Stimulated activated CD8-positive, alpha-beta memory T cell treated with anti-CD3 and anti-CD28 coated beads, Interleukin-15, amount 100 ng/mL, for 24 hours (primary cell): ENCODE results near the gene SCGB1D4.

Source experiments
- DNase-seq: peaks from one replicate; pipeline ENCODE4 v3.0.0-alpha.2; 2020; ENCODE audit warnings: low read depth

Gene SCGB1D4

DNA sequence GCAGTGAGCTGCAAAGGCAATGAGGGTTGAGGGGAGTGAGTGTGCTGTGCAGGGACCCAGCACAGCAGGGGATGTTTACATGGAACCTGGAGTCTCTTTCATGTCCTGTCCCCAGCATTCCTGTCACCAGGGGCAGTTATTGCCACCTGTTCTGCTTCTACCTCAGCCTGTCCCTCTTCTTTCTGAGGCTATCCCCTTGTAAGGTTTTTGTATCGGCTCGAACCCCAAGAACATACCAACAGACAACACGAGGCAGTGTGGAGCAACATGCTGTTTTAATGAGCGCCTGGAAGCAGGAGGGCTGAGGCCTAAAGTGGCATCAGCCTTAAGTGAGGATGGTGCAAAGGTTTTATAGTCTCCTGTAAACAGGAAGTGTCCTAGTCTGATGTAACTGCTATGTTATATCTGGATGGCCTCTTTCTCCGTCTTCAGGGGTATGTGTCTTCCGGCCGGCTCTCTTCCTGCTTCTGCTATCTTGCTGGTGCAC lies 25.0 kb downstream of the SCGB1D4 start:
- no peak for DNase-seq

DNA sequence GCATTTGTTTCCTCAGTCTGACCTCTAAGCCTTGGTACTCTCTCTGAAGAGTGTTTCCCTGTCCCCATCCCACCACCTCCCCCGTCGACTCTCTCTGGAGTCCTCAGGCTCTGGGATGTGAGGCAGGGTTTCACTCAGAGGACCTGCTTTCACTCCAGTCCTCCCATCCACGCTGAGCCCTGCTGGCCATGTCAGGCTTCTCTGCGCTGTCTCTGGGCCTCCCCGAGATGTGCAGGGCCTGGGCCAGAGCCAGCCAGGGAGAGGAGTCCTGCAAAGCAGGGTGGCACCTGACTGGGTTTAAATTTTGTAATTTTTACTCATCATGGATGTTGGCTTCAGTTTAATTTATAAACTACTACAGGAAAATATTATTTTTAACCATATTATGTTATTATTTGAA lies 25.6 kb downstream of the SCGB1D4 start:
- DNase-seq, result no peak

DNA sequence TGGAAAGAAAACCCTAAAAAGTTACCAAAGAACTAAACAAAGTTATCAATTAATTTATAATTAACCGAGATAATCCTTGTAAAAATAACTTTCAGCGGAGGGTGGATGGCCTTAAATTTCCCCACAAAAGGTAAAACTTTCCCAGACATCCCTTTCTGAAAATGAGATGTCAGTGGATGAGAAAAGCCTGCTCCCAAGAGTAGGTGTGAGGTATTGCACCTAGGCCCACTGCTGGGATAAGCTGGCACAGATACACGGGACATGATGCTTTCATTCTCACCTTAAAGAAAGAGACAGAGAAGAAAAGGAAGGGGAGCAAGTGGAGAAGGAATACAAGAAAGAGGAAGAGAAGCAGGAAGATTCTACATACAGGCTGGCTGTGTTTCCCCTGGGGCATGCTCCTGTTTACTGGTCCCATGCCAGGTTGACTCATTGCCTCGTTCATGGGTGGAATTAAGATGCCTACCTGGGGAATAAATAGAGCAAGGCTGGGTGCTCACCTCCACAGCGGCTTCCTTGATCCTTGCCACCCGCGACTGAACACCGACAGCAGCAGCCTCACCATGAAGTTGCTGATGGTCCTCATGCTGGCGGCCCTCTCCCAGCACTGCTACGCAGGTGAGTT lies 29.1 kb downstream of the SCGB1D4 start, which contains the start of gene SCGB2A2:
Gene SCGB2A2, plus strand, starts transcription at position 505 of the 625 bp plus-strand sequence. Its CDS starts 59 bp downstream, at position 564.
- DNase-seq, result no peak

DNA sequence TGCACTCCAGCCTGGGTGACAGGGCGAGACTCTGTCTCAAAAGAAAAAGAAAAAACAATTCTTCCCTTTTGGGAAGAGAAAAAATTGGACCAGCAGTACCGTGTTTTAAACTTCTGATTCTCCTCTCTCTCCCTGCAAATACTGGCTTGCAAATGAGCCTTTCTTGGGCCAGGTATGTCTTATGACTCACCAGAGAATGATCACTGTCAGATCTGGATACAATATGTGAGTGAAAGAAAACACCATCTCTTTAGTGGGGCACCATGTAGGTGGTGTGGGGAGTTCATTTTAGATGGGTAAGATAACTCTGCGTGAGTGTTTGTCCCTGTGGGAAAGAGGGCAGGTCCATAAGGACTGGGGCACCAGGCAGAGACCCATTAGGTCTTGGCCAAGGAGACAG lies 31.3 kb downstream of the SCGB1D4 start:
- no peak for DNase-seq

DNA sequence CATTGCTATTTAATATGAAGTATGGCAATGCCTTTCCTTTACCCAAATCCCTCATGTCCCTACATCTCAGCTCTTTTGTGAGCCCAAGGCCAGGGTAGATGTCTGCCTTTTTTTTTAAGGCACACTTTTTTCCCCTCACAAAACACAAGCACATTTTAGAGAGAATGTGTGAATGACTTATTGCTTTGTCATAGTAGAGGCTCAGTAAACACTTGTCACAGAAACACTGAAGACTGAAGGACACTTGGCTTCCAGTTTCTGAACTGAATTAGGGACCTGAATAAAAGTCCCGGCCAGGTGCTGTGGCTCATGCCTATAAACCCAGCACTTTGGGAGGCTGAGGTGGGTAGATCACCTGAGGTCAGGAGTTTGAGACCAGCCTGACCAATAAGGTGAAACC lies 31.8 kb downstream of the SCGB1D4 start:
- DNase-seq, result no peak

DNA sequence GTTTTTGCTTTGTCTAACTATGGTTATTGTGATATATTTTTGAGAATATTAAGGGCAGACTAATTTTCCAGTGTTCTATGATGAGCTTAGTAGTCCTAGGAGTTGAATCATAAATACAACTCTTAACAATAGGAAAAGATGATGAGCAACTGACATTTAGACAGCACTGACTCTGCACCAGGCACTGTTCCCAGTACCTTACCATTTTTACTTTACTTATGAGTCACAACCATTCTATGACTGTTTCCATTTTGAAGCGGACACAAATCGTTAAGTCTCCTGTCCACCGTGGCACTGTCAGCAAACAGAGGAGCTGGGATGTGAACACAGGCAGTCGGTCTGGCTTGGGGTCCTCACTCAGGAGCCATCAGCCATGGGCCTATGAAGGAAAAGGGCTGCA lies 32.3 kb downstream of the SCGB1D4 start:
- DNase-seq, result no peak

DNA sequence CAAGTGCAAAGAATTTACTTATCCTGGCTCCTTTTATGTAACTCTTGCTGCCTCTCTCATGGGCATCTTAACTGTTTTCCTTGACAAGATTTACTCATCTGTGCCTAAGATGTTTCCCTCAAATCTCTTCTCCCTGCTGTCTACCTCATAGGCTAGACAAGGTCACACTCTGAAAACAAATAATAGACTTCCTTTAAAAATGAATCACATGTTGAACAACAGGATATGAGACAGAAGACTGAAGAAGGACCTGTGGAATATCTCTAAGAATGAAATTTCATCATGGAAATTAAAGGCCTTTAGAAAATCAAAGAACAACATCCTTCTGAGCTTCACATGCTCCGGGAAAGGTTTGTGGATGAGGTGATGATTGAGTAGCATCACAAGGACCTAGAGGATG lies 34.9 kb downstream of the SCGB1D4 start:
- no peak for DNase-seq

DNA sequence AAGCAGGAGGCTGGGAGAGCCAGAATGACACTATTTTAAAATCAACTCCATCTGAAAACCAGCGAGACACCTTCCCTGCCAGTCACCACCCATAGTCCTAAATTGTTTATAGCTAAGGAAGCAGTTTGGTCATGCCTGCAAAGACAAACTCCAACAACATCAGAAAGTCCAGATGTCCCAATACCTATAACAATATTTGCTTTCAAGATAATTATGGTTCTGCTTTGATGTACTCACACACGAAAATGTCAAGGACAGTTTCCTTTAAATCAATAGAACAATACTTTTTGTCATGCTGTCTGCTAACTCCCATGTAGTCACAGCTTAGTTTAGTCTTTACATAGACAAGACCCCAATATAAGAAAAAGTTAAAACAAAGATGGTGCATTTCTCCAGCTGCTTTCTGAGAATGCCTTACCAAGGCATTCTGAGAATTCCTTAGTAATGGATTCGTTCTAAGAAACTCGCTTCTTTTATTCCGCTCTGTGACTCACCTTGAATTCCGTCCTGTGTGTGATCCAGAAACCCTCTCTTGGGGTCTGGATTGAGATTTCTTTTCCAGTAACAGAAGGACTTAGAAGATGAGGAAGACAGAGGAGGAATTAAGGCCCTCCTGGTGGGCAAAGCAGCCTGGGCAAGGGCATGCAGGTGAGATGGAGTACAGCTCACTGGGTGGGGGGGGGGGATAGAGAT lies 38.5 kb downstream of the SCGB1D4 start:
- DNase-seq, result no peak

DNA sequence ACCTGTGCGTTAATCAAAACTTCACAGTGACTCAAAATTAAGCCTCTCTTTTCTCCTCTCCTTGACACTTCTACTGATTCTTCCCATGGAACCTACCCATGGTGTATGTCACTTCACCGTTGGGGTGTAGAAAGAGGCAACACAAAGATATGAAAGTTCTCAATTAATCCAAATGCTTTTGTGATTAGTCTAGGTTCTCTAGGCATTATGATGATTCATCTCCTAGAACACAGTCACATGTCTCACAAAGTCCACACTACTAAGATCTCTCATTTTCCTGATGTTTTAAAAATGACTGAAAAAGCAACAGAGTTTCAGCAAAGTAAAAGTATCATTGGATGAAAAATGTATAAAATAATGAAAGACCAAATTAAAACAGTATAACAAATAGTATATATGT lies 42.6 kb downstream of the SCGB1D4 start:
- no peak for DNase-seq

DNA sequence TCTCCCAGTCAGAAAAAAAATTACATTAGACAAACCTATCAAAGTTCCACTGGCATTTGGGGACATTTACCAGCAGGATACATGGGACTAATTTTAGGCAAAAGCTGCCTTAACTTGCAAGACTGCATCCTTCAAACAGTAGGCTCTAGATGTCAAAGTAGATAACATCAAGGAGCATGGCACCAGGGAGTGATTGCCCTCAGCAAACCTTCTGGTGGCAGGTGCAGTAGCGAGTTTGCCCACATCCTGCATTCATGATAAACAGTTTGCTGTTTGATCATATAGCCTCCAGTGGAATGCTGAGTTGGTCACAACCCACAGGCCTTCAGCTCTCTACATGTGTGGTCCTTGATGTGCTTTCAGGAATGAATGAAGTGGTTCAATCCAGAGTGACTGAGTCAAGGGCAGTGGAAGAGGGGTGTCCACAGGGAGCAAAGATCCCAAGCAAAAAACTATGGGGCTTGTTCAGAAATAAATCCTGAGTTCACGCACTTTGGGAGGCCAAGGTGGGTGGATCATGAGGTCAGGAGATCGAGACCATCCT lies 44.8 kb downstream of the SCGB1D4 start:
- no peak for DNase-seq

DNA sequence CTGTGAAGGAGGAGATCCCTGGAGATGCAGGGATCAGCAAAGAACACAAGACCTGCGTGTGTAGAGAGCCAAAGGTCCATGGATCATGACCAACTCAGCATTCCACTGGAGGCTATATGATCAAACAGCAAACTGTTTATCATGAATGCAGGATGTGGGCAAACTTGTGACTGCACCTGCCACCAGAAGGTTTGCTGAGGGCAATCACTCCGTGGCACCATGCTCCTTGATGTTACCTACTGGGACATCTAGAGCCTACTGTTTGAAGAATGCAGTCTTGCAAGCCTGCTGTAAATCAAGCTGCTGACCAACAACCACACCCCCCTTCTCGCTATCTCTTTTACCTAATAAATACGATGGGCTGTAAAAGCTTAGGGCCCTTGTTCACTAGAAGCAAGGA lies 47.2 kb downstream of the SCGB1D4 start:
- DNase-seq, result no peak
